Measurements from ENCODE around the gene TEX51. TPM values are rescaled to one million over a fixed set of nuclear protein-coding genes. Genes with fewer than 3 reads are reported as not detected.

Gene TEX51
- total RNA-seq, 4 donors from 2014 or later = not detected

DNA sequence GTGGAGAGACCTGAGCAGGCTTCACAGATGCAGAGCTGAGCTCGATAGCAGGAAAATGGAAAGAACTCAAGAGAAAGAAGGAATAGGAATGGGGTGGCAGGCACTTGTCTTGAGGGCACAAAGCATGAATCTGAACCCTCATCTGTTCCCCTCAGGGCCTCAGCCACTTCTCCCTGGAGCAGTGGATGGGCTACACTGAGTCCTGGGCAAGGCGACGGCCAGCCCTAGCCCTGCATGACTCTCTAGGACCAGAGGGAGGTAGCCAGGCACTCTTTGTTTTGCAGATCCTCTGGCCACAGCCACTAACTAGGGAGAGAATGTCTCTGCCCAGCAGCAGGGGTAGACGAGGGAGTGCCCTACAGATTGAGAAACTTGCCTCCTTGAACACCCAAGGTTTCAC is 3.4 kb upstream of the TEX51 start:
- intact Hi-C loops (cut with DNase I; ENCODE audit: low total_unique reads) (no loop called here), in situ Hi-C loops (cut with MboI; ENCODE audit: low pct_ligation_motif_present in 1 of 4, low pct_unique_long_range_greater_than_20kb in 1 of 4, low sequenced_read_pairs in 3 of 4) (no loop called here)
- Histone ChIP-seq H3K36me3 (no peaks in the 10 kb centered on the region), H3K27me3 (no peaks in the 10 kb centered on the region), H3K27ac (no peak overlapping the region), H3K9me3 (no peaks in the 10 kb centered on the region), H3K4me3 (no peak overlapping the region), H3K4me1 (no peaks in the 10 kb centered on the region)
- TF ChIP-seq POLR2A (IDR thresholded peaks at IDR 0.05) (no peak), POLR2AphosphoS5 (IDR thresholded peaks at IDR 0.05) (no peak)
- no peak for DNase-seq
- 54% methylated on average over 4 of the region's 4 CpGs; no CpG with 5 or more reads in 1 of the 2 donors for WGBS, 2 donors (ENCODE audit: low coverage in 1 of 2)

DNA sequence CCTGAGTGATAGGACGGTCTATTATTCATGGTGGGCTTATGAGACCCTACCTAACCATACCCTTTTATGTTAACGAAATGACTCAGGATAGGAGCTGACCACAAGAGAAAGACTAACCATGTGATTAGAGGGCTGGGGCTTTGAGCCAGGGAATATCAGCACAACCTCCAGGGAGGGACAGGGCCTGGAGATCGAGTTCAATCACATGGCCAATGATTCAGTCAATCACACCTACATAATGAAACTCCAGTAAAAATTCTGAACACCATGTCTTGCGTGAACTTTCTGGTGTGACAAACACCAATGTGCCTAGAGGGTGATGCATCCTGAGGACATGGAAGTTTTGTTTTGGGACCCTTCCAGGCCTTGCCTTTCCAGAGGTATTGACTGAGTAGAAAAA is 2.2 kb upstream of the TEX51 start:
- in situ Hi-C loops (cut with MboI; ENCODE audit: low pct_ligation_motif_present in 1 of 4, low pct_unique_long_range_greater_than_20kb in 1 of 4, low sequenced_read_pairs in 3 of 4) (no loop called here), intact Hi-C loops (cut with DNase I; ENCODE audit: low total_unique reads) (no loop called here)
- Histone ChIP-seq H3K9me3 (no peaks in the 10 kb centered on the region), H3K4me1 (no peaks in the 10 kb centered on the region), H3K27ac (no peak overlapping the region), H3K36me3 (no peaks in the 10 kb centered on the region), H3K4me3 (no peak overlapping the region), H3K27me3 (no peaks in the 10 kb centered on the region)
- WGBS, 2 donors (ENCODE audit: low coverage in 1 of 2) = 67 to 79% methylated on average over 1 to 4 of the region's 4 CpGs
- DNase-seq = no peak
- no peak for TF ChIP-seq POLR2AphosphoS5 (IDR thresholded peaks at IDR 0.05)
- no peak for TF ChIP-seq EP300 (IDR thresholded peaks at IDR 0.05; ENCODE audit: low read depth)
- TF ChIP-seq, protein P1, sequence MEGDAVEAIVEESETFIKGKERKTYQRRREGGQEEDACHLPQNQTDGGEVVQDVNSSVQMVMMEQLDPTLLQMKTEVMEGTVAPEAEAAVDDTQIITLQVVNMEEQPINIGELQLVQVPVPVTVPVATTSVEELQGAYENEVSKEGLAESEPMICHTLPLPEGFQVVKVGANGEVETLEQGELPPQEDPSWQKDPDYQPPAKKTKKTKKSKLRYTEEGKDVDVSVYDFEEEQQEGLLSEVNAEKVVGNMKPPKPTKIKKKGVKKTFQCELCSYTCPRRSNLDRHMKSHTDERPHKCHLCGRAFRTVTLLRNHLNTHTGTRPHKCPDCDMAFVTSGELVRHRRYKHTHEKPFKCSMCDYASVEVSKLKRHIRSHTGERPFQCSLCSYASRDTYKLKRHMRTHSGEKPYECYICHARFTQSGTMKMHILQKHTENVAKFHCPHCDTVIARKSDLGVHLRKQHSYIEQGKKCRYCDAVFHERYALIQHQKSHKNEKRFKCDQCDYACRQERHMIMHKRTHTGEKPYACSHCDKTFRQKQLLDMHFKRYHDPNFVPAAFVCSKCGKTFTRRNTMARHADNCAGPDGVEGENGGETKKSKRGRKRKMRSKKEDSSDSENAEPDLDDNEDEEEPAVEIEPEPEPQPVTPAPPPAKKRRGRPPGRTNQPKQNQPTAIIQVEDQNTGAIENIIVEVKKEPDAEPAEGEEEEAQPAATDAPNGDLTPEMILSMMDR (IDR thresholded peaks at IDR 0.05) = no peak
- TF ChIP-seq POLR2A (IDR thresholded peaks at IDR 0.05) = no peak

DNA sequence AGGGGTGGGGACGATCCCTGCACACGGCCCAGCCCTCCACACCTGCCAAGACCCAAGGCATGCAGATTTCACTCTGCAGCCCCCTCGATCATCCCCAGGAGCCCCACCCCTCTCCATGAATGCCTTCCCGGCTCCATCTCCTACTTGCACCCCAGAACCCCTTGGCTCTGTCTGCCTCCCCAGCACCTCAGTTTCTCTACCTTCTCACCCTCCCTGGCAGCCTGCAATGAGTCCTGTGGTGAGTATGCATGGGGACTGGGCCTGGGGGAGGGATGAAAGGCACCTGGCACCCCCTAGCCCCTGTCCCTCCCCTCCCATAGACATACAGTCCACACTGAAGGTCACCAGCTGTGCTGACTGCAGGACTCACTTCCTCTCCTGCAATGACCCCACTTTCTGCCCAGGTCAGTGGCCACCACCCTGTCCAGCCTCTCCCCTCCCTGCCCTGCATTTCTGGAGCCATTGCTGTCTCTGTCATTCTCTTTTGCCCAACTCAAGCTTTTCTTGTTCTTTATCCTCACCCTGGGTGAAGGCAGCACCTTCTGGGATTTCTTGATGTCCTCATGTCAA is 1.0 kb downstream of the TEX51 start:
- intact Hi-C loops (cut with DNase I; ENCODE audit: low total_unique reads) = no loop called here
- no peak overlapping the region for H3K4me3 ChIP-seq
- no peak for DNase-seq
- in situ Hi-C loops (cut with MboI; ENCODE audit: low pct_ligation_motif_present in 1 of 4, low pct_unique_long_range_greater_than_20kb in 1 of 4, low sequenced_read_pairs in 3 of 4) = no loop called here
- H3K27ac ChIP-seq = no peak overlapping the region
- 87 to 100% methylated on average over 2 to 4 of the region's 4 CpGs for WGBS, 2 donors (ENCODE audit: low coverage in 1 of 2)
- TF ChIP-seq POLR2AphosphoS5 (IDR thresholded peaks at IDR 0.05) = no peak
- no peak for TF ChIP-seq POLR2A (IDR thresholded peaks at IDR 0.05)
- no peak for TF ChIP-seq EP300 (IDR thresholded peaks at IDR 0.05; ENCODE audit: low read depth)
- TF ChIP-seq, protein P1 (IDR thresholded peaks at IDR 0.05) = no peak
- no peaks in the 10 kb centered on the region for H3K4me1 ChIP-seq
- no peaks in the 10 kb centered on the region for H3K9me3 ChIP-seq
- no peaks in the 10 kb centered on the region for H3K36me3 ChIP-seq
- no peaks in the 10 kb centered on the region for H3K27me3 ChIP-seq

DNA sequence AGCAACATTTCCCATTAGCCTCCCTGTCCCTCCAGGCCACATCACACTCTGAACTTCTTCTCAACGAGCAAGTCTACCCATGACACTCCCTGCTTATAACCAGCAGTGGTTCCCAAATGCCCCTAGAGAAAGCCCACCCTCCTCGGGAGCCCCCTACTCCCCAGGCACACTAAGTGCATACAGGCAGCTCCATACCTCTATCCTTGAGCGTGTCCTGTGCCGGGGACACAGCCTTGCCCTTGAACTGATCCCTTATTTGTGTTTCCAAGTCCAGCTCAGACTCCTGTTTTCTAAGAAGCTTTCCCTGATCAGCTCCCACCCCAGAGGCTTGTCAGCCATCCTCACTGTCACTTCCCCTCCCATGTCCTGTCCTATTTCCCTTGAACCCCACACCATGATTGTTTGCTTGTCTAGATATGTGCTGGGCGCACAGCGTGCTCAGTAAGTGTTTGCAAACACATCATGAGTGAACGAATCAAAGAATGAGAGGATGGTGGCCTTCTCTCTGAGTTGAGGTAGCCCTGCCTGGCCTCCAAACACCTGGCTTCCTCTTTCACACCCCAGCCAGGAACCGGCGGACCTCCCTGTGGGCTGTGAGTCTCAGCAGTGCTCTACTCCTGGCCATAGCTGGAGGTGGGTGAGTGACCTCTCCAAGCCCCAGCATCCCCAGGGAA is 2.1 kb downstream of the TEX51 start:
- TF ChIP-seq EP300 (IDR thresholded peaks at IDR 0.05; ENCODE audit: low read depth) = no peak
- no peak for TF ChIP-seq POLR2AphosphoS5 (IDR thresholded peaks at IDR 0.05)
- no peak for TF ChIP-seq POLR2A (IDR thresholded peaks at IDR 0.05)
- TF ChIP-seq, protein P1 (IDR thresholded peaks at IDR 0.05) = no peak
- intact Hi-C loops (cut with DNase I; ENCODE audit: low total_unique reads) = no loop called here
- H3K27ac ChIP-seq = no peak overlapping the region
- in situ Hi-C loops (cut with MboI; ENCODE audit: low pct_ligation_motif_present in 1 of 4, low pct_unique_long_range_greater_than_20kb in 1 of 4, low sequenced_read_pairs in 3 of 4) = no loop called here
- H3K27me3 ChIP-seq = no peaks in the 10 kb centered on the region
- no peak overlapping the region for H3K4me3 ChIP-seq
- no peaks in the 10 kb centered on the region for H3K9me3 ChIP-seq
- no peaks in the 10 kb centered on the region for H3K36me3 ChIP-seq
- WGBS, 2 donors (ENCODE audit: low coverage in 1 of 2) = 90 to 92% methylated on average over 4 to 9 of the region's 9 CpGs
- DNase-seq = no peak
- H3K4me1 ChIP-seq = no peaks in the 10 kb centered on the region
